MM.1S (cell line): ENCODE measurements around the gene PRR20G.

Source experiments
- DNase-seq: peaks from one replicate; pipeline ENCODE4 v3.0.0-alpha.2; 2015
- H2AFZ ChIP-seq: fragments of 300-600 bp; sonication (generic); 2 replicates; pipeline ENCODE4 v1.6.0; 2016; ENCODE audit warnings: antibody characterized with exemption, low read length
- H3F3A ChIP-seq: fragments of 300-600 bp; sonication (generic); 2 replicates; pipeline ENCODE4 v1.6.1; 2016; ENCODE audit warnings: mild to moderate bottlenecking, antibody characterized with exemption, low read length, moderate library complexity, mixed read lengths; ENCODE audit not compliant: insufficient read depth
- H3K27ac ChIP-seq: fragments of 300-600 bp; sonication (generic); 2 replicates; pipeline ENCODE4 v1.5.1; 2016; ENCODE audit warnings: mild to moderate bottlenecking, low read length
- H3K27me3 ChIP-seq: fragments of 300-600 bp; sonication (generic); replicated peaks from 2 replicates; pipeline ENCODE4 v1.6.0; 2016; ENCODE audit warnings: low read length; ENCODE audit not compliant: insufficient read depth
- H3K36me3 ChIP-seq: fragments of 300-600 bp; sonication (generic); replicated peaks from 2 replicates; pipeline ENCODE4 v1.6.1; 2016; ENCODE audit warnings: mild to moderate bottlenecking, low read length, mixed read lengths; ENCODE audit not compliant: insufficient read depth
- H3K4me1 ChIP-seq: fragments of 300-600 bp; sonication (generic); 2 replicates; pipeline ENCODE4 v1.6.1; 2016; ENCODE audit warnings: low read length, mixed read lengths
- H3K4me2 ChIP-seq: fragments of 300-600 bp; sonication (generic); 2 replicates; pipeline ENCODE4 v1.6.0; 2016; ENCODE audit warnings: low read depth, low read length
- H3K4me3 ChIP-seq: fragments of 300-600 bp; sonication (generic); 2 replicates; pipeline ENCODE4 v1.5.1; 2016; ENCODE audit warnings: low read length, mixed read lengths
- H3K79me2 ChIP-seq: fragments of 300-600 bp; sonication (generic); 2 replicates; pipeline ENCODE4 v1.6.1; 2016; ENCODE audit warnings: mixed run types, low read length, mixed read lengths
- H3K9ac ChIP-seq: fragments of 300-600 bp; sonication (generic); 2 replicates; pipeline ENCODE4 v1.6.1; 2016; ENCODE audit warnings: low read length, mixed read lengths
- H3K9me2 ChIP-seq: fragments of 300-600 bp; sonication (generic); replicated peaks from 2 replicates; pipeline ENCODE4 v1.6.1; 2016; ENCODE audit warnings: mild to moderate bottlenecking, low read length, mixed read lengths; ENCODE audit not compliant: insufficient read depth
- H3K9me3 ChIP-seq: fragments of 300-600 bp; sonication (generic); replicated peaks from 2 replicates; pipeline ENCODE4 v1.6.1; 2016; ENCODE audit warnings: mild to moderate bottlenecking, low read length, mixed read lengths; ENCODE audit not compliant: insufficient read depth
- H4K20me1 ChIP-seq: fragments of 300-600 bp; sonication (generic); 2 replicates; pipeline ENCODE4 v1.6.1; 2016; ENCODE audit warnings: mild to moderate bottlenecking, low read length, moderate library complexity, mixed read lengths; ENCODE audit not compliant: insufficient read depth
- EZH2 ChIP-seq: fragments of 300-600 bp; sonication (generic); optimal IDR thresholded peaks from 2 replicates; pipeline ENCODE3; 2017; ENCODE audit warnings: low read depth, mild to moderate bottlenecking, antibody characterized with exemption, low read length, mixed read lengths
- EZH2phosphoT487 ChIP-seq: fragments of 300-600 bp; sonication (generic); IDR thresholded peaks from 2 replicates; pipeline ENCODE4 v1.6.1; 2018; ENCODE audit warnings: antibody characterized with exemption, low read length
- TF ChIP-seq, protein P1 (sequence below): fragments of 300-600 bp; sonication (generic); IDR thresholded peaks from 2 replicates; pipeline ENCODE4 v1.5.1; 2016; ENCODE audit warnings: antibody characterized with exemption, low read length, mixed read lengths

The PRR20G gene

DNA sequence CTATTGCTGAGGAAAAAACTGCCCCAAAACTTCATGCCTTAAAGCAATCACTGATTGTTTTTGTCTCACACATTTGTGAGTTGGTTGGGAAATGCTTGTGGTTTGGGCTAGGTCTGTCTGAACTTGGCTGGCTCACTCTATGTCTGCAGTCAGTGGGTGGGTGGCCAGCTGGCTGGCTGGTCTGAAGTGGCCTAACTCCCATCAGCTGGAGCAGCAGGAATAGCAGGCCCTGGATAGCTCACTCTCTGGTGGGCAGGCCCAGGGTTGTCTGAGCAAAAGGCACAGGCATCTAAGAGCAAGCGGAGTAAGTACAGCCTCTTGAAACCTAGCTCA, 37.7 kb upstream of the PRR20G start:
- TF ChIP-seq EZH2 (no peak), EZH2phosphoT487 (no peak)
- TF ChIP-seq, protein P1, sequence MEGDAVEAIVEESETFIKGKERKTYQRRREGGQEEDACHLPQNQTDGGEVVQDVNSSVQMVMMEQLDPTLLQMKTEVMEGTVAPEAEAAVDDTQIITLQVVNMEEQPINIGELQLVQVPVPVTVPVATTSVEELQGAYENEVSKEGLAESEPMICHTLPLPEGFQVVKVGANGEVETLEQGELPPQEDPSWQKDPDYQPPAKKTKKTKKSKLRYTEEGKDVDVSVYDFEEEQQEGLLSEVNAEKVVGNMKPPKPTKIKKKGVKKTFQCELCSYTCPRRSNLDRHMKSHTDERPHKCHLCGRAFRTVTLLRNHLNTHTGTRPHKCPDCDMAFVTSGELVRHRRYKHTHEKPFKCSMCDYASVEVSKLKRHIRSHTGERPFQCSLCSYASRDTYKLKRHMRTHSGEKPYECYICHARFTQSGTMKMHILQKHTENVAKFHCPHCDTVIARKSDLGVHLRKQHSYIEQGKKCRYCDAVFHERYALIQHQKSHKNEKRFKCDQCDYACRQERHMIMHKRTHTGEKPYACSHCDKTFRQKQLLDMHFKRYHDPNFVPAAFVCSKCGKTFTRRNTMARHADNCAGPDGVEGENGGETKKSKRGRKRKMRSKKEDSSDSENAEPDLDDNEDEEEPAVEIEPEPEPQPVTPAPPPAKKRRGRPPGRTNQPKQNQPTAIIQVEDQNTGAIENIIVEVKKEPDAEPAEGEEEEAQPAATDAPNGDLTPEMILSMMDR = no peak
- DNase-seq = no peak
- Histone ChIP-seq H3K9me3 (no peaks in the 10 kb centered on the region), H3K4me1 (no peaks in the 10 kb centered on the region), H3K79me2 (no peaks in the 10 kb centered on the region), H2AFZ (no peak overlapping the region), H3K27ac (no peak overlapping the region), H3K27me3 (peaks cover 6% of the 10 kb centered on the region; the same call in 1 of the 2 replicates), H4K20me1 (no peaks in the 10 kb centered on the region), H3K4me3 (no peak overlapping the region), H3F3A (no peaks in the 10 kb centered on the region), H3K4me2 (no peak overlapping the region), H3K9ac (no peak overlapping the region), H3K36me3 (no peaks in the 10 kb centered on the region), H3K9me2 (no peaks in the 10 kb centered on the region)

GRCh38 chr3:127324913-127325628, 37.2 kb upstream of the PRR20G start:
- no peak for TF ChIP-seq EZH2phosphoT487
- TF ChIP-seq, protein P1 = no peak
- no peak for TF ChIP-seq EZH2
- Histone ChIP-seq H3K9me2 (no peaks in the 10 kb centered on the region), H3K27ac (no peak overlapping the region), H2AFZ (no peak overlapping the region), H4K20me1 (no peaks in the 10 kb centered on the region), H3K4me3 (no peak overlapping the region), H3F3A (no peaks in the 10 kb centered on the region), H3K27me3 (peaks cover 6% of the 10 kb centered on the region; the same call in 1 of the 2 replicates), H3K79me2 (no peaks in the 10 kb centered on the region), H3K9me3 (no peaks in the 10 kb centered on the region), H3K36me3 (no peaks in the 10 kb centered on the region), H3K9ac (no peak overlapping the region), H3K4me2 (no peak overlapping the region), H3K4me1 (no peaks in the 10 kb centered on the region)
- DNase-seq = no peak

DNA sequence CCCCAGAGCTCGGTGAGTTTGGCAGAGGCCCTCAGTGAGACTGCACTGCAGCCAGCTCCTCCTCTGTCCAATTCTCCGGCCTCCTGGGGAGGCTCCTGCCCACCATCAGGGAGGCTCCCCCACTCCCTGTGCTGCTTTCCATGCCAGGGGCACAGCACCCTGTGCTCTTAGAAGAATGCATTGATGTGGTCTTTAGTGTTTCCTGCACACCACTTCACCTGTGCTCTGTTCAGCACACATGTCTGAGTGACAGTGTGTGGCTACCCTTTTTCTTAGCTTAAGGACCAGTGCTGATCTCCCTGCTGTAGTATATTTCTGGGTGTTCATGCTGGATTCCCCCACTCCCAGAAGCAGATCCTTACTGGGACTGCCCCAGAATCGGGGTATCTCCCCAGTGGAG, 36.2 kb upstream of the PRR20G start:
- Histone ChIP-seq H3K4me3 (no peak overlapping the region), H3K36me3 (no peaks in the 10 kb centered on the region), H3F3A (no peaks in the 10 kb centered on the region), H3K9me3 (no peaks in the 10 kb centered on the region), H4K20me1 (no peaks in the 10 kb centered on the region), H2AFZ (no peak overlapping the region), H3K9me2 (no peaks in the 10 kb centered on the region), H3K79me2 (no peaks in the 10 kb centered on the region), H3K27me3 (peaks cover 6% of the 10 kb centered on the region; the same call in 1 of the 2 replicates), H3K27ac (no peak overlapping the region), H3K4me2 (no peak overlapping the region), H3K4me1 (no peaks in the 10 kb centered on the region), H3K9ac (no peak overlapping the region)
- no peak for TF ChIP-seq EZH2phosphoT487
- no peak for TF ChIP-seq EZH2
- TF ChIP-seq, protein P1 = no peak
- no peak for DNase-seq
